Adrenal gland (tissue), 12 donors: ENCODE results near the gene BRMS1. TPM values are rescaled to one million over a fixed set of nuclear protein-coding genes. Genes with fewer than 3 reads are reported as not detected.

Experiments
- DNase-seq, 7 donors: peaks; one replicate each; pipeline ENCODE4 v3.0.0-alpha.2; 2019 to 2020
- H3K27ac ChIP-seq, 5 donors: fragments of 200-600 bp; sonication (generic) in 4 of 5; 1 replicate in 3 of 5; 2 replicates in 2 of 5; pipeline versions ENCODE4 v1.5.1 to v1.8.0; 2016 to 2020; ENCODE audit warnings: mild to moderate bottlenecking in 1 of 5
- H3K27me3 ChIP-seq: fragments of 200-600 bp; 2 replicates; pipeline ENCODE4 v1.8.0; 2021
- H3K36me3 ChIP-seq, 2 donors: fragments of 200-600 bp; replicated peaks in 1 of 2; 1 replicate in 1 of 2; 2 replicates in 1 of 2; pipeline versions ENCODE4 v1.5.1 to v1.8.0; 2018 to 2022
- H3K4me1 ChIP-seq, 2 donors: fragments of 200-600 bp; replicated peaks in 1 of 2; 1 replicate in 1 of 2; 2 replicates in 1 of 2; pipeline versions ENCODE4 v1.5.1 to v1.8.0; 2018 to 2021
- H3K4me3 ChIP-seq, 4 donors: fragments of 200-600 bp; sonication (generic) in 3 of 4; one replicate each; pipeline ENCODE4 v1.5.1; 2016 to 2018
- H3K9me3 ChIP-seq, 3 donors: fragments of 200-600 bp; sonication (generic) in 1 of 3; replicated peaks in 1 of 3; 1 replicate in 2 of 3; 2 replicates in 1 of 3; pipeline versions ENCODE4 v1.5.1 to v1.8.0; 2016 to 2021
- CTCF ChIP-seq, 6 experiments: fragments of 450-650 bp in 4 of 6; fragments of 200-600 bp in 2 of 6; sonication (generic) in 1 of 6; IDR thresholded peaks; 1 replicate in 5 of 6; 2 replicates in 1 of 6; pipeline versions ENCODE4 v1.5.1 to v1.8.0; 2016 to 2021; ENCODE audit warnings: antibody characterized with exemption in 6 of 6, mild to moderate bottlenecking in 2 of 6, moderate library complexity in 1 of 6
- POLR2A ChIP-seq, 2 donors: fragments of 450-650 bp; IDR thresholded peaks; one replicate each; pipeline ENCODE4 v1.6.1; 2017; ENCODE audit warnings: antibody characterized with exemption in 2 of 2, mild to moderate bottlenecking in 2 of 2, moderate library complexity in 1 of 2
- WGBS, 4 donors: extraction: QIAGEN DNeasy Blood & Tissue Kit in 2 of 4; methylation state at CpG; one replicate each; pipeline versions ENCODE4 v1.1.5 to v1.1.7; 2013 to 2017; 5-methylcytosine and 5-hydroxymethylcytosine counted together
- intact Hi-C, 2 donors: fragments of 100-400 bp; cut with DNase I; formaldehyde crosslinking; loops; one replicate each; pipeline versions ENCODE4 v1.14.1 to v1.15.0; 2022 to 2023
- polyA plus RNA-seq, 3 donors: library from polyadenylated mRNA; stranded (reverse); fragments of 200-250 nt in 2 of 3; fragments of 350-450 nt in 1 of 3; fragmentation: Illumina TruSeq in 1 of 3; extraction: RNeasy Lipid Tissue Mini Kit (QIAGEN cat#74804) in 1 of 3; gene quantifications; one replicate each; pipeline ENCODE4 v1.2.3, GENCODE V29; 2013 to 2014
- total RNA-seq, 9 donors: library from RNA; depleted of rRNA in 4 of 9; stranded (reverse); fragments of >200 nt in 4 of 9; fragments of 120-200 nt in 1 of 9; fragmentation: NEBNext Ultra II Directional in 1 of 9; extraction: Animal tissue kit (Norgen Biotek cat#: 25700) in 1 of 9; gene quantifications; one replicate each; pipeline versions ENCODE4 v1.1.0 to v1.2.4, GENCODE V29; 2013 to 2023
- donor health status: healthy with polysubstance abuse.
- donor health status: Bipolar disorder and iron deficiency.
- donor health status: DM: yes; HTN: yes; CAD: no.
- donor health status: DM: no; HTN: no; CAD: no.
- donor health status: DM: no; HTN: no; CAD: no.
- donor health status: DM: yes; HTN: yes; CAD: no.

The BRMS1 gene
- total and polyA plus RNA-seq, 12 donors: 22.4 to 55.3 (median 41.7) TPM

DNA sequence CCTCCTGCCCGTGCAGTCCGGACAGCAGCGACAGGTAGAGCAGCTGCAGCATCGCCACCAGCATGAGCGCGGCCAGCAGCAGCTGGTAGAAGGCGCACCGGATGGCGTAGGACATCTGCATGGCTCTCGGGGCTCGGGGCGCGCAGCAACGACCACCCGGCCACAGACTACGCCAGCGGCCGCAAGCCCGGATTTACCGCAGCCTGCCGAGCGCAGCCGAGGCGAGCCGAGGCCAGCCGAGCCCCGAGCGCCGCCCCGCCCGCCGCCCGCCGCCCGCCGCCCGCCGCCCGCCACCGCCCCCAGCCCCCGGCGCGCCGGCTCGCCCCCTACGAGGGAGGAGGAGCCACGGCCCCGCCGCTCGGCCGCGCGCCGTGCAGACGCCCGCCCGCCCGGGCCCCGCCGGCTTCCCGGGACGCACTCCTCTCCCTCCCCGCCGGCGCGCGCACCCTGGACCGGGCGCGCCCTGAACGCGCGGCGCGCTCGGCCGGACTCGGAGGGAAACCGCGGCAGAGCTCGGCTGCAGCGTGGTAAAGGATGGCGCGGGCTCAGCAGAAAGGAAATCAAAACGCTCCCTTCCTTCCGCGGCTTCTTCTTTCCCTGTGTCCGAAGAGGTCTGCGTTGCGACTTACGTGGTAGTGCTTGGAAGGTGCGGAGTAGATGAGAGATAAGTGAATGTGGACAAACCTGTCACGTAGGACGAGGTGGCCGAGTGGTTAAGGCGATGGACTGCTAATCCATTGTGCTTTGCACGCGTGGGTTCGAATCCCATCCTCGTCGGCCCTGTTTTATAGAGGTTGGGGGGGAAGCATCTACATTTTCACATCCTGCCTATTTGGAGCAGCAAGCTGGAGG lies 2.7 kb upstream of the BRMS1 start, which contains the start of gene B4GAT1:
Gene B4GAT1, minus strand, starts transcription at position 205 of the 852 bp plus-strand sequence. Its CDS starts 84 bp downstream, at position 121.
- intact Hi-C loops: no loop called here
- no peaks in the 10 kb centered on the region for H3K9me3 ChIP-seq
- peak within 1 kb of the TSS; percentile 34 to 95 (median 64) for H3K4me3 ChIP-seq
- no peaks in the 10 kb centered on the region for H3K27me3 ChIP-seq
- DNase-seq: peak; percentile 80 to 97 (median 90)
- peaks cover 28 to 32% of the 10 kb centered on the region in 2 donors for H3K4me1 ChIP-seq
- no peaks in the 10 kb centered on the region for H3K36me3 ChIP-seq
- WGBS, 4 donors: 0 to 1% (median 1%) methylated on average over 17 to 93 of the region's 101 CpGs
- peak within 1 kb of the TSS; percentile 63 to 93 (median 78) for H3K27ac ChIP-seq
- TF ChIP-seq CTCF (IDR thresholded peaks at IDR 0.05) (no peak), POLR2A (IDR thresholded peaks at IDR 0.05) (peak; percentile 30 to 55)

DNA sequence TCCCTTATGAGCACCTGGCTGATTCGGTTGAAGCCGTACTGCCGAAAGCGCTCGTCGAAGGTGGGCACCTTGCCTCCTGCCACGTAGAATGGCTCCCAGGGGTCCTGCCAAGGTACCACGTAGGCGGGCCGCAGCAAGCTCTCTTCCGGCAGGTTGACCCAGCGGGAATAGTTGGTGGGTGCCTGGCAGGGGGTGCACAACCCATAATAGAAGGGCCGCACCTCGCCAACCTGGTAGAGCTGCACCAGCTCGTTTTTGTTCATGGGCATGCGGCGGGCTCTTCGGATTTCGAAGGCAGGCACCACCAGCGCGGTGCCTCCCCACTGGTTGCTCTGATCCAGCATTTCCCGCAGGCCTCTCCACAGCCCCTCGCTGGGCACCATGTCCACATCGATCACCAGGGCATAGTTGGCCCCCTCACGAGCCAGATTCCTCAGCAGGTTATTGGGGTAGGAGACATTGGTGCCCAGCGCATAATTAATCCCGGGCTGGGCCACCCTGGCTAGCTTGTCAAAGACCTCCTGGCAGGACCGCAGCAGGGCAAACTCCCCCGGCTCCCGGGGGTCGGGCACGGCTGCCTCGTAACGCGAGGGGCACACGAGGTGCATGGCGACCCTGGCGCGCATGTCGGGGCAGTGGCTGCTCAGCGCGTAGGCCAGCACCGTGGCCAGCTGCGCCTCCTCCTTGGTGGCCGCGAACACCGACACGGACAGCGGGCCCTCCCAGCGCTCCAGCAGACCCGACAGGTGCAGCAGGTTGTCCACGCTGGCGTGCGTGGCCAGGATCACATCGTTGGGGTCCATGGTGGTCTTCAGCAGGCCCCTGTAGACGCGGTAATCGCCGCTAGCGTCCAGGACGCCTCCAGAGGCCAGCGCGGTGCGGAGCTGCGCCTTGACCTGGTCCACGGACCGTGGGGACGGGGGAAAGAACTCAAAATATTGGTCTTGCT lies 1.8 kb upstream of the BRMS1 start:
- Histone ChIP-seq H3K4me1 (peaks cover 28 to 32% of the 10 kb centered on the region in 2 donors), H3K4me3 (peak overlapping the region; percentile 34 to 95 (median 60)), H3K36me3 (peaks cover 0 to 6% of the 10 kb centered on the region in 2 donors), H3K27ac (peak overlapping the region; percentile 63 to 93 (median 78)), H3K9me3 (no peaks in the 10 kb centered on the region), H3K27me3 (no peaks in the 10 kb centered on the region)
- intact Hi-C loops: no loop called here
- TF ChIP-seq CTCF (IDR thresholded peaks at IDR 0.05): no peak
- TF ChIP-seq POLR2A (IDR thresholded peaks at IDR 0.05): no peak
- WGBS, 4 donors: 29 to 52% (median 40%) methylated on average over 8 to 68 of the region's 68 CpGs
- DNase-seq: peak in 1 of 7 donors; percentile 38

- peak overlapping the region in 2 of 4 donors; percentile 55 to 74 for H3K4me3 ChIP-seq
- peaks cover 28 to 32% of the 10 kb centered on the region in 2 donors for H3K4me1 ChIP-seq
- TF ChIP-seq POLR2A (IDR thresholded peaks at IDR 0.05) (no peak), CTCF (IDR thresholded peaks at IDR 0.05) (no peak)
- DNase-seq: no peak
- H3K9me3 ChIP-seq: no peaks in the 10 kb centered on the region
- WGBS, 4 donors: 4 to 20% (median 11%) methylated on average over 1 to 7 of the region's 7 CpGs
- H3K27me3 ChIP-seq: no peaks in the 10 kb centered on the region
- intact Hi-C loops: no loop called here
- H3K27ac ChIP-seq: peak overlapping the region in 4 of 5 donors; percentile 38 to 86 (median 69)
- H3K36me3 ChIP-seq: peaks cover 0 to 21% of the 10 kb centered on the region in 2 donors
Observed at GRCh38 chr11:66345316-66345649, 379 bp upstream of the BRMS1 start.

DNA sequence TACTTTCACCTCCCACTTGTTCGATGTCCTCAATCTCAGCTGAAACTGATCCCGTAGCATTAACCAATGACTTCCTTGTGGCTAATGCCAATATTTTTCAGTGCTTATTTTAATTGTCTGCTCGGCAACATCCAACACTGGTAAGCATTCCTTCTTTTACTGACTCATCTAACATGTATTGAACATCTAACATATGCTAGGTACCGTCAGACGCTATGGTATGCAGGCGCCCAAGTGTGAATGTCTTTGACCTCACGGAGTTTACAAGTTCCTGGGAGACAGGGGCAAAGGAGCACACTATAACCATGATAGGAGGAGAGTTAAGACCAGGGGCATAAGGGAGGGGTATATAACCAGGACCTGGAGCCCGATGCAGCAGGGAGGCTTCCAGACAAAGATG lies 1.7 kb downstream of the BRMS1 start:
- 88 to 94% (median 91%) methylated on average over 8 of the region's 8 CpGs for WGBS, 4 donors
- TF ChIP-seq CTCF (IDR thresholded peaks at IDR 0.05) (no peak), POLR2A (IDR thresholded peaks at IDR 0.05) (no peak)

More for the DNA sequence above, 1.7 kb downstream of the BRMS1 start:
- peaks cover 0 to 37% of the 10 kb centered on the region in 2 donors for H3K36me3 ChIP-seq
- no peak overlapping the region for H3K27ac ChIP-seq
- intact Hi-C loops: loop anchor here in 1 of 2 donors (5.0 kb wide), 1 partner anchor 36 kb away; no protein-coding TSS in a partner anchor
- H3K4me1 ChIP-seq: peaks cover 28 to 32% of the 10 kb centered on the region in 2 donors
- H3K27me3 ChIP-seq: no peaks in the 10 kb centered on the region
- DNase-seq: peak in 1 of 7 donors; percentile 7
- H3K9me3 ChIP-seq: no peaks in the 10 kb centered on the region
- H3K4me3 ChIP-seq: no peak overlapping the region
